ENCODE results near the gene TP53BP2. TPM values are rescaled to one million over a fixed set of nuclear protein-coding genes. Genes with fewer than 3 reads are reported as not detected.
A peak's percentile ranks its signal among the peaks of the same experiment; 100 is the strongest.
"Not testable (repeated sequence)": the region's sequence is repeated elsewhere in the genome, so short reads cannot be mapped to it uniquely, and the experiment has no call there.

TP53BP2 gene
- polyA plus RNA-seq, 3 donors from 2014 or later = 3.5 to 16.7 (median 5.2) TPM

GRCh38 chr1:223845037-223845809 lies 524 bp downstream of the TP53BP2 start:
- H3K4me1 Mint-ChIP-seq = peaks cover 30 to 42% of the 10 kb centered on the region in 2 donors
- no peaks in the 10 kb centered on the region for H3K9me3 Mint-ChIP-seq
- peak overlapping the region; percentile 91 to 98 (median 96) for H3K27ac Mint-ChIP-seq
- no peaks in the 10 kb centered on the region for H3K36me3 Mint-ChIP-seq
- DNase-seq = peak; percentile 71 to 74 (median 72)
- H3K4me3 Mint-ChIP-seq = peak overlapping the region; percentile 92 to 97 (median 93)
- H3K27me3 Mint-ChIP-seq (ENCODE audit: low read depth in 3 of 3) = peaks cover 13 to 29% (median 14%) of the 10 kb centered on the region in 3 donors

GRCh38 chr1:223844787-223845036 lies 1.0 kb downstream of the TP53BP2 start:
- no peaks in the 10 kb centered on the region for H3K9me3 Mint-ChIP-seq
- peaks cover 30 to 46% of the 10 kb centered on the region in 2 donors for H3K4me1 Mint-ChIP-seq
- peaks cover 9 to 27% (median 13%) of the 10 kb centered on the region in 3 donors for H3K27me3 Mint-ChIP-seq (ENCODE audit: low read depth in 3 of 3)
- H3K27ac Mint-ChIP-seq = peak overlapping the region; percentile 91 to 98 (median 96)
- H3K36me3 Mint-ChIP-seq = no peaks in the 10 kb centered on the region
- peak; percentile 40 to 52 (median 44) for DNase-seq
- peak overlapping the region; percentile 92 to 97 (median 93) for H3K4me3 Mint-ChIP-seq

GRCh38 chr1:223843934-223844786 lies 1.6 kb downstream of the TP53BP2 start:
- peak overlapping the region; percentile 92 to 97 (median 93) for H3K4me3 Mint-ChIP-seq
- H3K27ac Mint-ChIP-seq = peak overlapping the region; percentile 91 to 98 (median 96)
- H3K36me3 Mint-ChIP-seq = no peaks in the 10 kb centered on the region
- no peaks in the 10 kb centered on the region for H3K9me3 Mint-ChIP-seq
- peaks cover 9 to 24% (median 13%) of the 10 kb centered on the region in 3 donors for H3K27me3 Mint-ChIP-seq (ENCODE audit: low read depth in 3 of 3)
- peak in 1 of 3 donors; percentile 23 for DNase-seq
- peaks cover 30 to 48% of the 10 kb centered on the region in 2 donors for H3K4me1 Mint-ChIP-seq

GRCh38 chr1:223842784-223843183 lies 3.0 kb downstream of the TP53BP2 start:
- H3K36me3 Mint-ChIP-seq = no peaks in the 10 kb centered on the region
- no peak for DNase-seq
- H3K4me1 Mint-ChIP-seq = peaks cover 43 to 62% of the 10 kb centered on the region in 2 donors
- H3K27me3 Mint-ChIP-seq (ENCODE audit: low read depth in 3 of 3) = peaks cover 9 to 24% (median 13%) of the 10 kb centered on the region in 3 donors
- H3K27ac Mint-ChIP-seq = peak overlapping the region in 3 of 6 donors; percentile 3 to 51 (median 6)
- H3K4me3 Mint-ChIP-seq = peak overlapping the region in 2 of 5 donors; percentile 7 to 25
- H3K9me3 Mint-ChIP-seq = no peaks in the 10 kb centered on the region

GRCh38 chr1:223841977-223842623 lies 3.6 kb downstream of the TP53BP2 start:
- not testable (repeated sequence) for H3K9me3 Mint-ChIP-seq, H3K27ac Mint-ChIP-seq, H3K36me3 Mint-ChIP-seq, DNase-seq, H3K4me3 Mint-ChIP-seq
- Mint-ChIP-seq H3K27me3 (ENCODE audit: low read depth in 3 of 3) (peaks cover 9 to 21% (median 13%) of the 10 kb centered on the region in 3 donors), H3K4me1 (peaks cover 43 to 63% of the 10 kb centered on the region in 2 donors)

- Mint-ChIP-seq H3K27me3 (ENCODE audit: low read depth in 3 of 3) (peaks cover 5 to 10% (median 6%) of the 10 kb centered on the region in 3 donors), H3K4me3 (no peak overlapping the region), H3K27ac (peak overlapping the region in 1 of 6 donors; percentile 31), H3K36me3 (no peaks in the 10 kb centered on the region), H3K4me1 (peaks cover 35 to 54% of the 10 kb centered on the region in 2 donors), H3K9me3 (no peaks in the 10 kb centered on the region)
- DNase-seq = no peak
Measured at GRCh38 chr1:223840254-223840653, 5.5 kb downstream of the TP53BP2 start.

- Mint-ChIP-seq H3K27me3 (ENCODE audit: low read depth in 3 of 3) (no peaks in the 10 kb centered on the region), H3K9me3 (no peaks in the 10 kb centered on the region), H3K4me3 (peak overlapping the region in 3 of 5 donors; percentile 1 to 17 (median 2)), H3K4me1 (peaks cover 20 to 37% of the 10 kb centered on the region in 2 donors), H3K36me3 (no peaks in the 10 kb centered on the region), H3K27ac (peak overlapping the region in 2 of 6 donors; percentile 22 to 34)
- DNase-seq = no peak
Measured at GRCh38 chr1:223838125-223838854, 7.5 kb downstream of the TP53BP2 start.

GRCh38 chr1:223837687-223838086 lies 8.1 kb downstream of the TP53BP2 start:
- Mint-ChIP-seq H3K4me3 (peak overlapping the region in 4 of 5 donors; percentile 1 to 17 (median 8)), H3K27ac (peak overlapping the region in 3 of 6 donors; percentile 22 to 62 (median 34)), H3K27me3 (ENCODE audit: low read depth in 3 of 3) (no peaks in the 10 kb centered on the region), H3K4me1 (peaks cover 20 to 33% of the 10 kb centered on the region in 2 donors), H3K36me3 (no peaks in the 10 kb centered on the region), H3K9me3 (no peaks in the 10 kb centered on the region)
- DNase-seq = no peak

GRCh38 chr1:223837206-223837605 lies 8.5 kb downstream of the TP53BP2 start:
- Mint-ChIP-seq H3K4me1 (peaks cover 22 to 29% of the 10 kb centered on the region in 2 donors), H3K9me3 (no peaks in the 10 kb centered on the region), H3K4me3 (no peak overlapping the region), H3K27ac (no peak overlapping the region), H3K36me3 (no peaks in the 10 kb centered on the region), H3K27me3 (ENCODE audit: low read depth in 3 of 3) (no peaks in the 10 kb centered on the region)
- no peak for DNase-seq

- no peaks in the 10 kb centered on the region for H3K9me3 Mint-ChIP-seq
- H3K36me3 Mint-ChIP-seq = no peaks in the 10 kb centered on the region
- H3K27me3 Mint-ChIP-seq (ENCODE audit: low read depth in 3 of 3) = no peaks in the 10 kb centered on the region
- DNase-seq = no peak
- H3K4me1 Mint-ChIP-seq = peaks cover 28 to 29% of the 10 kb centered on the region in 2 donors
- no peak overlapping the region for H3K4me3 Mint-ChIP-seq
- H3K27ac Mint-ChIP-seq = no peak overlapping the region
Measured at GRCh38 chr1:223836586-223836985, 9.2 kb downstream of the TP53BP2 start.

GRCh38 chr1:223835754-223836153 lies 10.0 kb downstream of the TP53BP2 start:
- DNase-seq = no peak
- Mint-ChIP-seq H3K27me3 (ENCODE audit: low read depth in 3 of 3) (no peaks in the 10 kb centered on the region), H3K27ac (no peak overlapping the region), H3K4me1 (peaks cover 29 to 30% of the 10 kb centered on the region in 2 donors), H3K9me3 (no peaks in the 10 kb centered on the region), H3K4me3 (no peak overlapping the region), H3K36me3 (no peaks in the 10 kb centered on the region)

- peaks cover 23 to 30% of the 10 kb centered on the region in 2 donors for H3K4me1 Mint-ChIP-seq
- H3K27me3 Mint-ChIP-seq (ENCODE audit: low read depth in 3 of 3) = no peaks in the 10 kb centered on the region
- no peak for DNase-seq
- H3K4me3 Mint-ChIP-seq = no peak overlapping the region
- no peaks in the 10 kb centered on the region for H3K9me3 Mint-ChIP-seq
- no peak overlapping the region for H3K27ac Mint-ChIP-seq
- no peaks in the 10 kb centered on the region for H3K36me3 Mint-ChIP-seq
Measured at GRCh38 chr1:223834660-223835263, 11.0 kb downstream of the TP53BP2 start.

- H3K4me1 Mint-ChIP-seq = peaks cover 23 to 32% of the 10 kb centered on the region in 2 donors
- no peaks in the 10 kb centered on the region for H3K9me3 Mint-ChIP-seq
- H3K4me3 Mint-ChIP-seq = no peak overlapping the region
- H3K27ac Mint-ChIP-seq = no peak overlapping the region
- H3K36me3 Mint-ChIP-seq = no peaks in the 10 kb centered on the region
- no peak for DNase-seq
- no peaks in the 10 kb centered on the region for H3K27me3 Mint-ChIP-seq (ENCODE audit: low read depth in 3 of 3)
Measured at GRCh38 chr1:223833948-223834347, 11.8 kb downstream of the TP53BP2 start.

Measured in immature natural killer cell (primary cell).